Left lung (tissue), 10 donors: ENCODE measurements around the gene EIF4G3. TPM values are rescaled to one million over a fixed set of nuclear protein-coding genes. Genes with fewer than 3 reads are reported as not detected.
A peak's percentile ranks its signal among the peaks of the same experiment; 100 is the strongest.
"Not testable (repeated sequence)": the region's sequence is repeated elsewhere in the genome, so short reads cannot be mapped to it uniquely, and the experiment has no call there.

ENCODE experiments used
- ATAC-seq: fragments of 200-7000 bp; cut with Tn5 transposase; one replicate; pipeline ENCODE4 v1.9.1; 2020; ENCODE audit warnings: moderate library complexity
- DNase-seq, 4 donors: peaks; one replicate each; pipeline ENCODE4 v3.0.0-alpha.2; 2013 to 2020
- H3K27ac ChIP-seq, 2 donors: fragments of 200-600 bp; sonication (generic) in 1 of 2; one replicate each; pipeline versions ENCODE4 v1.5.0 to v1.8.0; 2020 to 2021
- H3K27me3 ChIP-seq, 2 donors: fragments of 200-600 bp; sonication (generic) in 1 of 2; one replicate each; pipeline versions ENCODE4 v1.5.0 to v1.8.0; 2020 to 2021
- H3K36me3 ChIP-seq, 2 donors: fragments of 200-600 bp; sonication (generic) in 1 of 2; one replicate each; pipeline versions ENCODE4 v1.5.0 to v1.8.0; 2020 to 2021
- H3K4me1 ChIP-seq, 2 donors: fragments of 200-600 bp; one replicate each; pipeline ENCODE4 v1.8.0; 2021
- H3K4me3 ChIP-seq, 2 donors: fragments of 200-600 bp; sonication (generic) in 1 of 2; one replicate each; pipeline versions ENCODE4 v1.5.0 to v1.8.0; 2020 to 2021; ENCODE audit warnings: mild to moderate bottlenecking in 1 of 2
- H3K9me3 ChIP-seq, 2 donors: fragments of 200-600 bp; sonication (generic) in 1 of 2; one replicate each; pipeline versions ENCODE4 v1.5.0 to v1.8.0; 2020 to 2021
- intact Hi-C, 2 donors: fragments of 100-400 bp; cut with DNase I; formaldehyde crosslinking; loops; one replicate each; pipeline versions ENCODE4 v1.11.2 to v1.14.2; 2022
- polyA plus RNA-seq, 6 donors: library from polyadenylated mRNA; unstranded; fragments of 120-200 nt; gene quantifications; one replicate each; pipeline ENCODE4 v1.2.1, GENCODE V29; 2013; ENCODE audit not compliant: insufficient read length in 6 of 6
- total RNA-seq, 2 donors: library from RNA; stranded (reverse); fragmentation: NEBNext Ultra II Directional; extraction: Animal tissue kit (Norgen Biotek cat#: 25700); gene quantifications; one replicate each; pipeline ENCODE4 v1.2.1, GENCODE V29; 2021
- TF ChIP-seq, protein P1 (sequence below), 2 donors: fragments of 200-600 bp; sonication (generic) in 1 of 2; IDR thresholded peaks; one replicate each; pipeline versions ENCODE4 v1.5.0 to v1.8.0; 2021; ENCODE audit warnings: antibody characterized with exemption in 2 of 2
- donor health status: DM: no; HTN: yes; CAD: no.
- donor health status: DM: no; HTN: no; CAD: no.

Gene EIF4G3
- total and polyA plus RNA-seq, 8 donors, result 54.6 to 67.9 (median 61.7) TPM

GRCh38 chr1:21185221-21185731 lies 8.6 kb upstream of the EIF4G3 start:
- H3K4me1 ChIP-seq, result peaks cover 0 to 27% of the 10 kb centered on the region in 2 donors
- no peaks in the 10 kb centered on the region for H3K36me3 ChIP-seq
- DNase-seq (no peak), ATAC-seq (no peak)
- H3K27ac ChIP-seq, result no peak overlapping the region
- TF ChIP-seq, protein P1, sequence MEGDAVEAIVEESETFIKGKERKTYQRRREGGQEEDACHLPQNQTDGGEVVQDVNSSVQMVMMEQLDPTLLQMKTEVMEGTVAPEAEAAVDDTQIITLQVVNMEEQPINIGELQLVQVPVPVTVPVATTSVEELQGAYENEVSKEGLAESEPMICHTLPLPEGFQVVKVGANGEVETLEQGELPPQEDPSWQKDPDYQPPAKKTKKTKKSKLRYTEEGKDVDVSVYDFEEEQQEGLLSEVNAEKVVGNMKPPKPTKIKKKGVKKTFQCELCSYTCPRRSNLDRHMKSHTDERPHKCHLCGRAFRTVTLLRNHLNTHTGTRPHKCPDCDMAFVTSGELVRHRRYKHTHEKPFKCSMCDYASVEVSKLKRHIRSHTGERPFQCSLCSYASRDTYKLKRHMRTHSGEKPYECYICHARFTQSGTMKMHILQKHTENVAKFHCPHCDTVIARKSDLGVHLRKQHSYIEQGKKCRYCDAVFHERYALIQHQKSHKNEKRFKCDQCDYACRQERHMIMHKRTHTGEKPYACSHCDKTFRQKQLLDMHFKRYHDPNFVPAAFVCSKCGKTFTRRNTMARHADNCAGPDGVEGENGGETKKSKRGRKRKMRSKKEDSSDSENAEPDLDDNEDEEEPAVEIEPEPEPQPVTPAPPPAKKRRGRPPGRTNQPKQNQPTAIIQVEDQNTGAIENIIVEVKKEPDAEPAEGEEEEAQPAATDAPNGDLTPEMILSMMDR (IDR thresholded peaks at IDR 0.05), result no peak
- intact Hi-C loops, result no loop called here
- no peak overlapping the region for H3K4me3 ChIP-seq
- H3K27me3 ChIP-seq, result no peaks in the 10 kb centered on the region
- H3K9me3 ChIP-seq, result no peaks in the 10 kb centered on the region

- DNase-seq (no peak), ATAC-seq (peak; percentile 40)
- Histone ChIP-seq H3K27me3 (no peaks in the 10 kb centered on the region), H3K9me3 (no peaks in the 10 kb centered on the region), H3K4me3 (no peak overlapping the region), H3K27ac (peak overlapping the region in 1 of 2 donors; percentile 65), H3K36me3 (no peaks in the 10 kb centered on the region), H3K4me1 (peaks cover 0 to 27% of the 10 kb centered on the region in 2 donors)
- intact Hi-C loops, result no loop called here
- TF ChIP-seq, protein P1 (IDR thresholded peaks at IDR 0.05), result no peak
These were observed 7.6 kb upstream of the EIF4G3 start for GRCh38 chr1:21184276-21184675.

GRCh38 chr1:21182181-21182731 lies 5.6 kb upstream of the EIF4G3 start:
- peaks cover 0 to 29% of the 10 kb centered on the region in 2 donors for H3K4me1 ChIP-seq
- TF ChIP-seq, protein P1 (IDR thresholded peaks at IDR 0.05), result no peak
- no peaks in the 10 kb centered on the region for H3K27me3 ChIP-seq
- peak overlapping the region in 1 of 2 donors; percentile 28 for H3K27ac ChIP-seq
- ATAC-seq (no peak), DNase-seq (no peak)
- H3K36me3 ChIP-seq, result no peaks in the 10 kb centered on the region
- H3K4me3 ChIP-seq, result no peak overlapping the region
- intact Hi-C loops, result no loop called here
- H3K9me3 ChIP-seq, result no peaks in the 10 kb centered on the region

DNA sequence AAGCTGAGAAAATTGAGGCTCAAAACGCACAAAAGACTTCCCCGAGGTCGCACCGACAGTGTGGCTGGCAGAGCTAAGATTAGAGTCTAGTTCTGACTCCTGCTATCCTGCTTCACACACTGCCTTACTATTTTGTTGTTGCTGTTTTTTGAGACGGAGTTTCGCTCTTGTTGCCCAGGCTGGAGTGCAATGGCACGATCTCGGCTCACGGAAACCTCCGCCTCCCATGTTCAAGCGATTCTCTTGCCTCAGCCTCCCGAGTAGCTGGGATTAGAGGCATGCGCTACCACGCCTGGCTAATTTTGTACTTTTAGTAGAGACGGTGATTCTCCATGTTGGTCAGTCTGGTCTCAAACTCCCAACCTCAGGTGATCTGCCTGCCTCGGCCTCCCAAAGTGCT lies 1.6 kb upstream of the EIF4G3 start:
- DNase-seq, H3K36me3 ChIP-seq, H3K27ac ChIP-seq, ATAC-seq, intact Hi-C loops, H3K27me3 ChIP-seq, H3K4me3 ChIP-seq, H3K9me3 ChIP-seq: not testable (repeated sequence)
- H3K4me1 ChIP-seq, result peaks cover 4 to 36% of the 10 kb centered on the region in 2 donors

DNA sequence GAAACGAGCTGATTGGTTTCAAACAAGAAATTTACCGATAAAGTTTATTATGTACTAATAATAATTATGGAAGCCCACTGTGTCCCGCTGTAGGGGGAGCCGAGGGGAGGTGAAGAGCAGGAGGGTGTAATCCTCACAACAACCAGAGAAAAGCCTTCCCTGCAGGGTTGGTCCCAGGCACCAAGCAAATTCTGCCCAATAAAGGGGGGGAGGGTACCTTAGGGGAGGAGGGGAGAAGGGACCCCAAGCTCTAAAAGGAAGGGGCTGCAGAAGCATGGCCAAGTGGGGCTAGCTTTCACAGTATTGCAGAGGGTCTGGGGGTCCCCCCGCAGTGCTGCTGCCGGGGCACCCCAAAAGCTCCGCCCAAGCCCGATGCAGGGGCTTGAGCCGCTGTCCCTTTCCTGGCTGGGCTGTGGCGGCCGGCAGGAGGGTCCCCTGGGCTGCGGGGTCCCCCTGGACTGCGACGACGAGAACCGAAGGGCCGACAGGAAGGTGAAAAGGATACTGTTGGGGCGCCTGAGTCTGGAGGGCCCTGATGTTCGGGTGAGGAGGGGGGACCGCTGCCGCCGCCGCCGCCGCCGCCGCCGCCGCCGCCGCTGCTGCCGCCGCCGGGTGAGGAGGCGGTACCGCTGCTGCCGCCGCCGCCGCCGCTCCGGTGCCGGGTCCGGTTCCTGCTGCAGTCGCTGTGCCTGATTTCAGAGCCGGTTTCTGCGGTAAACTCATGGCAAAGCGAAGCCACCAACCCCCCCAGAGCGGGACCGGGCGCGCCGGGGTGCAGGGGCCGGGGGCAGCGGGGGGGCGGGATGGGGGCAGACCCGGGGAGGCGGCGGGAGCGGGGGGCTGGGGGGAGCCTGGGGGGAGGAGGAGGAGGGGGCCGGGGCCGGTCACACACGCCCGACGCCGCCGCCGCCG lies 771 bp downstream of the EIF4G3 start:
- Histone ChIP-seq H3K9me3 (no peaks in the 10 kb centered on the region), H3K36me3 (no peaks in the 10 kb centered on the region), H3K4me3 (peak overlapping the region; percentile 75 to 82), H3K27me3 (no peaks in the 10 kb centered on the region), H3K27ac (peak overlapping the region; percentile 88 to 99), H3K4me1 (peaks cover 4 to 30% of the 10 kb centered on the region in 2 donors)
- intact Hi-C loops, result no loop called here
- TF ChIP-seq, protein P1 (IDR thresholded peaks at IDR 0.05), result no peak
- no peak for ATAC-seq
- peak; percentile 35 to 88 (median 50) for DNase-seq
